ENCODE results near the gene KDM5B.

DNA sequence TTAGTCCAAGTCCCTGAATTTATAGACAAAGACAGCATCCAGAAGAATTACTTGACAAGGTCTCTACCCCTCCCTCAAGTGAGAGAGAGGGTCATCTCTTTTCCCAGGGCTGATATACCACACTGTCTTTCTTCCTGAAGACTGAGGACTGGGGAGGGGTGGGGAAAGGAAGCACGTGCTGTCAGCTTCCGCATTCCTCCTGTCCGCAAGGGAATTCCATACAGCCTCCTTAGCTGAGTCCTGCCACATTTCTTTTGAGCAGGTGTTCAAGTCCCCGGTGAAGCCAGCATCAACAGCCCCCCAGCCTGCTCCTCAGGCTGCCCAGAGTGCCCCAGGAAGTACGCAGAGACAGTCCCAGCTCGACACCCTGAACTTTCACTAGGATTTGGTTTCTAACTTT lies 36.7 kb upstream of the KDM5B start:
- TF ChIP-seq, protein P1, sequence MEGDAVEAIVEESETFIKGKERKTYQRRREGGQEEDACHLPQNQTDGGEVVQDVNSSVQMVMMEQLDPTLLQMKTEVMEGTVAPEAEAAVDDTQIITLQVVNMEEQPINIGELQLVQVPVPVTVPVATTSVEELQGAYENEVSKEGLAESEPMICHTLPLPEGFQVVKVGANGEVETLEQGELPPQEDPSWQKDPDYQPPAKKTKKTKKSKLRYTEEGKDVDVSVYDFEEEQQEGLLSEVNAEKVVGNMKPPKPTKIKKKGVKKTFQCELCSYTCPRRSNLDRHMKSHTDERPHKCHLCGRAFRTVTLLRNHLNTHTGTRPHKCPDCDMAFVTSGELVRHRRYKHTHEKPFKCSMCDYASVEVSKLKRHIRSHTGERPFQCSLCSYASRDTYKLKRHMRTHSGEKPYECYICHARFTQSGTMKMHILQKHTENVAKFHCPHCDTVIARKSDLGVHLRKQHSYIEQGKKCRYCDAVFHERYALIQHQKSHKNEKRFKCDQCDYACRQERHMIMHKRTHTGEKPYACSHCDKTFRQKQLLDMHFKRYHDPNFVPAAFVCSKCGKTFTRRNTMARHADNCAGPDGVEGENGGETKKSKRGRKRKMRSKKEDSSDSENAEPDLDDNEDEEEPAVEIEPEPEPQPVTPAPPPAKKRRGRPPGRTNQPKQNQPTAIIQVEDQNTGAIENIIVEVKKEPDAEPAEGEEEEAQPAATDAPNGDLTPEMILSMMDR (IDR thresholded peaks at IDR 0.05), result no peak
- TF ChIP-seq POLR2A (IDR thresholded peaks at IDR 0.05), result no peak
- no peak for TF ChIP-seq EP300 (IDR thresholded peaks at IDR 0.05; ENCODE audit: low read depth)
- no peak for TF ChIP-seq POLR2AphosphoS5 (IDR thresholded peaks at IDR 0.05)

Data from transverse colon (tissue), 4 donors.